IPS-18c (cell line): ENCODE results near the gene XG.
"Not testable (repeated sequence)": the region's sequence is repeated elsewhere in the genome, so short reads cannot be mapped to it uniquely, and the experiment has no call there.

Source experiments
- H3K4me3 ChIP-seq: 2 replicates; pipeline ENCODE4 v1.7.0; 2013; ENCODE audit warnings: low read depth, mild to moderate bottlenecking, low read length, moderate library complexity; ENCODE audit not compliant: insufficient read depth
- H3K9me3 ChIP-seq: one replicate; pipeline ENCODE4 v1.6.1; 2013; ENCODE audit warnings: mild to moderate bottlenecking, low read length, moderate library complexity; ENCODE audit not compliant: control insufficient read depth, insufficient read depth

Gene XG

DNA sequence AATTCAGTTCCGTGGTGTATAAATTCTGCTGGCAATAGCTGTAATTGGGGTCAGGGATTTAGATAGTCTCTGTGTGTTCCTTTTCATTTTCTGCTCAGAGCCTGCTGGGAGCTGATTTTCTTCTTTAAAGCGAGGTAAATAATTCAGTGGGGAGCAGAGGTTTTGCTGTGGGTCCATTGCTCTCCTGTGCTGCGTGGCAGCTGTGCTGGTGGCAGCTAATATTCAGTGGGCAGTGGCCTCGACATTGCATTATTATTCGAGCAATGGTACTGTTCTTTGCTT is 13.7 kb downstream of the XG start:
- Histone ChIP-seq H3K9me3 (no peaks in the 10 kb centered on the region), H3K4me3 (no peak overlapping the region)

DNA sequence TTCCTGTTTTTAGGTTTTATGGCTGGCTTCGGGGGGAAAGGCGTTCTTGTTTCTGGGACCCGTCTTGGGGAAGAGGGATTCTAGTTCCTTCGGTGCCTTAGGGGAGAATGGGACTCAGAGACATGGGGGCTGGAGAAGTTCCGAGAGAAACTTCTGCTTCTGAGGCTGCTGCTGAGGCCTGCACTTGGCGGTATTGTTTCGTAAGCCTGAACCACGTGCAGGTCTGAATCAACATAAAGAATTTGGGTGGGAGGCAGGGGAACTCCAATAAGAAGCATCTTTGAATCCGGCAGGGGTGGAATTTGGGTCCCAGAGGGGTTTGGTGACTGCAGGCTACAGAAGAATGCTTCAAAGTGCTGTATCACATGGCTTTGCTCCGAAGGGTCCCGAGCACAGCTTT is 15.1 kb downstream of the XG start:
- no peak overlapping the region for H3K4me3 ChIP-seq
- no peaks in the 10 kb centered on the region for H3K9me3 ChIP-seq

DNA sequence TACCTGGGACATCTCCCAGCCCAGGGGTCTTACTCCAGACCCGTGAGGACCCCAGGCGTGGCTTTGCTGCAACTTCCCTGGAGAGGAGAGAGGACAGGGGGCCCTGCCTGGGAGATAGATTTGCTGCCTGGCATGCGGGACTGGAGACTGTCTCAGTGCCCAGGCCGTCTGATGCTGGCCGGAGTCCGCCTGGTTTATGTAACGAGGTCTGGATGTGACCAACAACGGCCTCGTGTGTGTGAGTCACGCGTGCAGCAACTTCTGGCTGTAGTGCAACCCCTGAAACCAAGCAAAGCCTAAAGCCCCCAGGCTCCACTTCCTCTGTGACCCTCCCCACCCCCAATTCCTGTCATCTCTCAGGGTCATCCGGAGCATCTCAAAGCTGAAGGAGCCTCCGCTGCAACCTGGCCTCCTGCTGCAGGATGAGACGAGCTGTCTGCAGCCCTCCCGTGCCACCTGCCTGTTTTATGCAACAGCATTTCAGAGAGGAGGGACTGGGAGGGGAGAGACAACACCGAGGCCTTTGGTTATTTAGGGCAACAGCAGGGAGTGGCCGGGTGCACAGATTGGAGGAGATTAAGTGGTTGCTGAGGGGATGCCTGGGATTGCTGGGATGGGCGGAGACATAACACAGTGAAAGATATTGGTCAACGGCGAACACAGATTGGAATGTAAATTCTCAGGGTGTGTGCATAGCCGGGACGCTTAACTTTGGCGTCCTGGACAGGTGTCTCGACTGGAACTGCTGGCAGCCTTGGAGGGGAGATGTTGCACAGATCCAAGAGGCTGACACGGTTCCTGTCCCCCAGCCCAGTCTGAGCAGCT is 16.0 kb downstream of the XG start:
- H3K9me3 ChIP-seq = no peaks in the 10 kb centered on the region
- H3K4me3 ChIP-seq = no peak overlapping the region

DNA sequence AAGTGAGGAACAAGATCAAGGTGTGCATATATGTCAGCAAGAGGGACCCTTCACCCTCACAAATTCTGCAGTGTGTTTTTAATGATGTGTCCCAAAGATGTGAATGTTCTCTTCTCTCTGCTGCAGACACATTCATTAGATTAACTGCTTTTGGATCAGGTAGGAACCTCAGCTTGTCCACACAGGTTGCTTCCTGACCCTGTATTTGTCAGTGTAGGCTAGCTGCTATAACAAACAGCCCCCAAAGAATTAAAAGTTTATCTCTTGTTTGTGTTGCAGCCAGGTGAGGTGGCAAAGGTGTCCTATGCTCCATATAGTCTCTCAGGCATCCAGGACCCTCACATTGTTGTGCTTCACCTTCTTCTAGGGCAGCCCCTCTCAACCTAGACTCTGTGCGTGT is 17.8 kb downstream of the XG start:
- Histone ChIP-seq H3K4me3 (no peak overlapping the region), H3K9me3 (no peaks in the 10 kb centered on the region)

DNA sequence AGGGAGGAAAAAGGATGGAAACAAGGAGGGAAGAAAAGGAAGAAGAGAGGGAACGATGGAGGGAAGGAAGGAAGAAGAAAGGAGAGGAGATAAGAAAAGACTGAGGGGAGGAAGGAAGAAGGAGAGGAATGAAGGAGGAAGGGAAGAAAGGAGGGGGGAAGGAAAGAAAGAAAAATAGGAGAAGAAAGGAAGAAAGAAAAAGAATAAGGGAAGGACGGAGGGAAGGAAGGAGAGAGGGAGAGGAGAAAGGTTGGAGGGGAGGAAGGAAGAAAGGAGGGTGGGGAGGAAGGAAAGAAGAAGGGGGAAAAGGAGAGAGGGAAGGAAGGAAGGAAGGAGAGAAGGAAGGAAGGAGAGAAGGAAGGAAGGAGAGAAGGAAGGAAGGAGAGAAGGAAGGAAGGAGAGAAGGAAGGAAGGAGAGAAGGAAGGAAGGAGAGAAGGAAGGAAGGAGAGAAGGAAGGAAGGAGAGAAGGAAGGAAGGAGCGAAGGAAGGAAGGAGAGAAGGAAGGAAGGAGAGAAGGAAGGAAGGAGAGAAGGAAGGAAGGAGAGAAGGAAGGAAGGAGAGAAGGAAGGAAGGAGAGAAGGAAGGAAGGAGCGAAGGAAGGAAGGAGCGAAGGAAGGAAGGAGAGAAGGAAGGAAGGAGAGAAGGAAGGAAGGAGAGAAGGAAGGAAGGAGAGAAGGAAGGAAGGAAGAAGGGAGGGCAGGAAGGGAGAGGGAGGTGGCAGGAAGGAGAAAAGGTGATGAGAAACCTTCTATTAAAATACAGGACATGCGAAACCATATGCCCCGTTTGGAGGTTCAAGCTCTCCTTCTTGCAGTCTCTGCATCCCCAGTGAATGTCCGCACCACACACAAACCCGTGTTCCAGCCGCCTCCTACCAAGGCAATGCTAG is 21.6 kb downstream of the XG start:
- not testable (repeated sequence) for H3K9me3 ChIP-seq, H3K4me3 ChIP-seq

DNA sequence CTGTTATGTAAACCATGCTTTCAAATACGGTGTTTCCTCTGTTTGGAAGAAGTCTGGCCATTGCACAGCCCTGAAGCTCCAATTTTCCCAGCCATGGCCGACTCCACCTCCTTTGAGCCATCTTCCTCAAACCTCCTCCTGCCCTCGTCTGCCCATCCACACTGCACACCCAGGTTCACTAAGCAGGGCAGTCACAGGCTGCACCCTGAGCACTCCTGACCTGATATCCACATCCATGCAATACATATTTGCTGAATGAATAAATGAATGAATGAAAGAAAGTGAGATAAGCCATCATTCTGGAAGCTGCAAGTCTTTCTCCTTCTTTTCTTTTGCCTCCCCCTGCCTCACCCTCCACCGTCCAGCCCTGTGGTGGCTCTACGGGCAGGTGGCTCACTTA is 22.2 kb downstream of the XG start:
- no peak overlapping the region for H3K4me3 ChIP-seq
- H3K9me3 ChIP-seq = no peaks in the 10 kb centered on the region

DNA sequence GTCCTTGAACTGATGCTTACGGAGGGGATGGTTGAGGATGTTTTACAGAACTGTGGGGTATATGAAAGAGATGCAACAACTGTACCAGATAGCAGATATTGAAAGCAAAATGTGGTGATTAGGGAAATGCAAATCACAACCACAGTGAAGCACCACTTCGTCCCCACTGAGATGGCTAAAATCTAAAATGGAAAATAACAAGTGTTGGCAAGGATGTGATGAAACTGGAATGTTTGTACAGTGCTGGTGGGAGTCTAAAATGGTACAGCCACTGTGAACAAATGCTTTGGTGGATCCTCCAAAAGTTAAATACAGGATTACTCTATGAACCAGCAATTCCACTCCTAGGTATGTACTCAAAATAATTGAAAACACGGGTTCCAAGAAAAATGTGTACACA is 22.9 kb downstream of the XG start:
- Histone ChIP-seq H3K4me3 (no peak overlapping the region), H3K9me3 (no peaks in the 10 kb centered on the region)

DNA sequence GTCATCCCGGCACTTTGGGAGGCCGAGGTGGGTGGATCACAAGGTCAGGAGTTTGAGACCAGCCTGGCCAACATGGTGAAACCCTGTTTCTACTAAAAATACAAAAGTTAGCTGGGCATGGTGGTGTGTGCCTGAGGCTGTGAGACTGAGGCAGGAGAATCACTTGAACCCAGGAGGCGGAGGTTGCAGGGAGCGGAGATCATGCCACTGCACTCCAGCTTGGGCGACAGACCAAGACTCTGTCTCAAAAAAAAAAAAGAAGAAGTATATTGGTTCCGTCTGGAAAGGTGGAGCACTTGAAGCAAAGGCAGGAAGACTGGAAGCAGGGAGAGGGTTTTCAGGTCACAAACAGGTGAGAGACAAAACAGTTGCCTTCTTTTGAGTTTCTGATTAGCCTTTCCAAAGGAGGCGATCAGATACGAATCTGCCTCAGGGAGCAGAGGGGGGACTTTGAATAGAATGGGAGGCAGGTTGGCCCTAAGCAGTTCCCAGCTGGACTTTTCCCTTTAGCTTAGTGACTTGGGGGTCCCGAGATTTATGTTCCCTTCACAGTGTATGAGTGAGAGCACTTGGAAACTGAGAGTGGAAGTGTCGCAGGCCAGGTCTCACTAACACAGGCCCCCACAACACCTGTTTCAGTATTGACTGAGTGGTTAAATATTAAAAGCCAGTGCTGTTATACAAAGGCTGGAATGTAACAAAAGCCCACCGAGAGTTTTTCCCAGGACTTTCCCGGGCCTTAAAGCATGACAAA is 28.8 kb downstream of the XG start:
- H3K4me3 ChIP-seq, H3K9me3 ChIP-seq: not testable (repeated sequence)

DNA sequence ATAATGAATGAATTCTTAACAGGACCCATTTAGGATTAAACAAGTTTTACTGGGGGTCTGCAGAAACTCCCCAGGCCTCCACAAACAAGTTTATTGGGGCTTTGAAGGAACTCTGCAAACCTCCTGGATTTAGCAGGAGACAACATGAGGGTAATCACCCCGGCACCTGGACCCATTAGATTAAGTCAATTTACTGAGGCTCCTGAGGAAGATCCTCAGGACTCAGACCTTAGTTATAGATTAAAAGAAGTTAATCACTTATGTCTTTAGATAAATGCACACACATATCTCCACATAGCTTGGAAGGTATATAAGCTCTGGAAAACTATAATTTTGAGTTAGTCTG is 29.4 kb downstream of the XG start:
- peaks cover 2% of the 10 kb centered on the region for H3K9me3 ChIP-seq
- H3K4me3 ChIP-seq = no peak overlapping the region

DNA sequence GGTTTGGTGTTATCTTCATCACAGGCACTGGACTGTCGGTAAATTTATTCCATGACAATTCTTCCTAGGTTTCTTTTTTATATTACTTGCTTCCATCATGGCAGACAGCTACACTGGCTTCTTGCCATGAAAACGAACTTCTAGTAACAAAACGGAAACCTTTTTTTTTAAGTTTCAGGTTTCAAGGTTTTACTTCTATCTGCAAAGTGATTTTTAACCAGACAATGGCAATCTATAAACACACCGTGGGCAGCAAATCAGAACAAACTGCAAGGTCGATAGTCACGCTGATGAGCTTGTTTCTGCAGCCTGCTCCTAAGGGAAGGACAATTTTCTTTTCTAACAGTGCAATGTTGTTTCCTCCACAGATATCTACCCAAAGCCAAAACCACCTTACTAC is 29.9 kb downstream of the XG start:
- Histone ChIP-seq H3K4me3 (no peak overlapping the region), H3K9me3 (peaks cover 2% of the 10 kb centered on the region)

DNA sequence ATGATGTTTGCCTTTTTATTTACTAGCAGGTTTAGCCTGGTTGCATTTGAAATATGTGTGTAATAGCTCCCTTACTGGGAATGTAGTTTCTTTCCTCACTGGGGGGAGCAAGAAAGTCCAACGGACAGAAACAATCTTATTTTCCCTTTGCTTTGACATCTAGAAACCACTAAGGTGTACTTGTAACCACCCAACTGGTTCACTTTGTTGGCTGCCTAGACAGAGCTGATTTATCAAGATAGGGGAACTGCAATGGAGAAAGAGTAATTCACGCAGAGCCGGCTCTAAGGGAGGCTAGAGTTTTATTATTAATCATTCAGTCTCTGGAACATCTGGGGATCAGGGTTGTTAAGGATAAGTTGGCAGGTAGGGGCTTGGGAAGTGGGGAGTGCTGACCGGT is 30.3 kb downstream of the XG start:
- peaks cover 2% of the 10 kb centered on the region for H3K9me3 ChIP-seq
- no peak overlapping the region for H3K4me3 ChIP-seq

DNA sequence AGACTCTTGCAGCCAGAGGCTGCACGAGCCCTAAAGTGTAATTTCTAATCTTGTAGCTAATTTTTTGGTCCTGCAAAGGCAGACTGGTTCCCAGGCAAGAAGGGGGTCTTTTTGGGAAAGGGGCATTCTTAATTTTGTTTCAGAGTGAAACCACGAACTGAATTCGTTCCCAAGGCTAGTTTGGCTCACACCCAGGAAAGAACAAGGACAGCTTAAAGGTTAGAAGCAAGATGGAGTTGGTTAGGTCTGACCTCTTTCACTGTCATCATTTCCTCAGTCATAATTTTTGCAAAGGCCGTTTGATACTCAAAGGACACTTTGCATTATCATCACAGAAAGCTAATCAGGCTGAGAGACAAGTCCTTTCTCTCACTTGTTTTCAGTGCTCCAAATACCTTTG is 30.9 kb downstream of the XG start:
- no peak overlapping the region for H3K4me3 ChIP-seq
- peaks cover 2% of the 10 kb centered on the region for H3K9me3 ChIP-seq

DNA sequence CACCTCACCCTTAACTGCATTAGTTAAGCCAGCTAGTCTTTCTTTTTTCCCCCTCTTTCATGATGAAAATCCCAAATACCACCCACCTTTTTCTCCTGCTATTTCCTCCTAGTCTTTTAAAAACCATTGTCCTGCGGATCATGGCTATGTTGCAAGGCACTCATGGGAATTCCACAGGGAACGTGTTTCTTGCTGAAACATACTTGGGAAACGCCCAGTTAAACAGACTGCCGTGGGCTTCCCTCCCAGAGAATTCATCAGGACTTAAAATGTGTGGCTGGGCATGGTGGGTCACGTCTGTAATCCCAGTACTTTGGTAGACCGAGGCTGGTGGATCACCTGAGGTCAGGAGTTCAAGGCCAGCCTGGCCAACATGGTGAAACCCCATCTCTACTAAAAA is 32.2 kb downstream of the XG start:
- Histone ChIP-seq H3K9me3 (peaks cover 2% of the 10 kb centered on the region), H3K4me3 (no peak overlapping the region)

DNA sequence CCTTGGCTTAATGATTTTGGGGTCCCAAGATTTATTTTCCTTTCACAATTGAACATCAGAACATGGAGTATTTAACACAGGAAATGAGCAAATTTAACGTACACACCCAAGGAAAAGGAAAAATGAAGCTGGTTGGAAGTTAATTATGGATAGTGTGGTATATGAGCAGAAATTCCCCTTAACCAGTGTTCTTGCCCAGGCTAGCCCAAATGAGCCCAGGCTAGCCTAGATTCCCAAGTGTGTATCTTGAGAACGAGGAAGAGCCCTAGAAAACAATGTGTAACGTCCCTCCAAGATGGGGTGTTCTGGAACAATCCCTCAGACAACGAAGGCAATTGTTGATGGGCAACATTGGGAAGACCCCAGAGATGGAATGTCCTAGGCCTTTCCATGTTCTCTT is 33.7 kb downstream of the XG start:
- Histone ChIP-seq H3K9me3 (peaks cover 2% of the 10 kb centered on the region), H3K4me3 (no peak overlapping the region)

DNA sequence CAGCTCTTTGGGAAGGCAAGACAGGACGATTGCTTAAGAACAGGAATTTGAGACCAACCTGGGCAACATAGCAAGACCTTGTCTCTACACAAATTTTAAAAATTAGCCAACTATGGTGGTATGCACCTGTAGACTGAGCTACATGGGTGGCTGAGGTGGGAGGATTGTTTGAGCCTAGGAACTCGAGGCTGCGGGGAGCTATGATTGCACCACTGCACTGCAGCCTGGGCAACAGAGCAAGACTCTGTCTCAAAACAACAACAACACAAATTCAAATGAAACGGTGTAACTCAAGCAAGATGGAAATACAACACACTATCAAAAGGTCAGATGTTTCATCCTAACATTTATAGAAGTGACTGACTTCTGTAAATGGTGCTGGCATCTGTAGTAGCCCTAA is 37.1 kb downstream of the XG start:
- Histone ChIP-seq H3K9me3 (peaks cover 2% of the 10 kb centered on the region), H3K4me3 (no peak overlapping the region)

DNA sequence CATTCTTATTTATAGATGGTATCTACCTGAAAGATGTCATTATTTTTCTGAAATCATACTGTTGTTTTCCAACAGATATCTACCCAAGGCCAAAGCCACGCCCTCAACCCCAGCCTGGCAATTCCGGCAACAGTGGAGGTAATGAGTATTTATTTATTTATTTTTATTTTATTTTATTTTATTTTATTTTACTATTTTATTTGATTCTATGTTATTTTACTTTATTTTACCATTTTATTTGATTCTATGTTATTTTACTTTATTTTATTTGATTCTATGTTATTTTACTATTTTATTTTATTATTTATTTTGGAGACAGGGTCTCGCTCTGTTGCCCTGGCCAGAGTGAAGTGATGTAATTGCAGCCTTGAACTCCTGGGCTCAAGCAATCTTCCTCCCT is 37.7 kb downstream of the XG start:
- Histone ChIP-seq H3K9me3 (peaks cover 2% of the 10 kb centered on the region), H3K4me3 (no peak overlapping the region)

DNA sequence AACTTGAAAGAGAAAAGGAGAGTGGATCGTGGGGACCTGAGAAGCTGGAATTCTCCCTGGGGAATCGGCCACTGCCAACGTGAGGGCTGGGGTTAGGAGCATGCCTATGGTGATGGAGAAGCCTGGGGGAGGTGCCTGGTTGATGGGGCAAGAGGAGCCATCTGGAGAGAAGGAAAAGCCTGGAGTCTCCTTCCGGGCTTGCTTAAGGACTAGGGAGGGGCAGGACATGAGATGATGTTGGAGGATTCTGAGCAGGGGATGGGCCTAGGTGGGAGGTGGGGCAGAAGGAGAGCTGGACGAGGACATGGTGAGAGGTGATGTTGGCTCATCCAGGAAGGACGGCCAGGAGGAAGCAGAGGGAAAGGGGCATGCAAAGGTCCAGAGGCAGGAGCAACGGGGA is 41.9 kb downstream of the XG start:
- H3K4me3 ChIP-seq = no peak overlapping the region
- H3K9me3 ChIP-seq = no peaks in the 10 kb centered on the region

DNA sequence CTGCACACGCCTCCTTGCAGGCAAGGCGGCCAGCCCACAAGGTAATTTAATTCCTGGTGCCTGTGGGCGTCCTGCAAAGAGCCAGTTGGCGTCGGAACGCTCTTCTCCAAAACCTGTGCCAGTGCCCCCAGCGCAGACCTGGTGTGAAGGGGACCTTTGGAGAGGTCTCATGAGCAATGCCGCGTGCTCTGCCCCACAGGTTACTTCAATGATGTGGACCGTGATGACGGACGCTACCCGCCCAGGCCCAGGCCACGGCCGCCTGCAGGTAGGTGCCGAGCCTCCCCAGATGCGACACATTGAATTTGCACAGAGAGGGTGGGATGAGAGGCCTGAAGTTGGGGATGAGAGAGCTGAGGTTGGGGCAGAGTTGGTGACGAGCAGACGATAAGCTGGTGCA is 42.5 kb downstream of the XG start:
- Histone ChIP-seq H3K4me3 (no peak overlapping the region), H3K9me3 (no peaks in the 10 kb centered on the region)
